GM12892 (cell line): Measurements from ENCODE around the gene CXorf49.
"Not testable (repeated sequence)": the region's sequence is repeated elsewhere in the genome, so short reads cannot be mapped to it uniquely, and the experiment has no call there.

Experiments used
- POLR2A ChIP-seq: IDR thresholded peaks from 2 replicates; pipeline ENCODE4 v1.6.1; 2011; ENCODE audit warnings: low read depth, low read length, control low read depth
- TAF1 ChIP-seq: IDR thresholded peaks from 2 replicates; pipeline ENCODE4 v1.6.1; 2011; ENCODE audit warnings: low read depth, mild to moderate bottlenecking, control low read depth, low read length, borderline replicate concordance

GRCh38 chrX:71767134-71767533 lies 49.0 kb upstream of the CXorf49 start:
- not testable (repeated sequence) for TF ChIP-seq POLR2A, TAF1
